ENCODE measurements around the gene NRAS.

DNA sequence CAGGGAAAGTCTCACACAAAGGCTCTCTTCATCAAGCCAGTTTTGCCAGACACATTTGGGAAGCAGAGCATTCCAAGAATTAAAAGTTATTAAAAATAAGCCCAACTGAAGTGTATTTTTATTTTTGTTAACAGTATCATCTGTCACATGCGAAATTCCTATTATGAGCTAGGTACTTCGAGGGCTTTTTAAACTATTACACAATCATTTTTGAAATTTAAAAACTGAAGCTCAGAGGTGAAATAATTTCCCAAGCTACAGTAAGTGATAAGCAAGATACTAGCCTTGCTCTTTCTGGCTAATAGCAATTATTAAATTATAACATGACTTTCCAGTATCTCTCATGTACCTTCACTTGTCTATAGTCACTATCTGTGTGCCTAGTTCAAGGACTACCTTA lies 12.0 kb upstream of the NRAS start:
- no peak for TF ChIP-seq CTCF (IDR thresholded peaks at IDR 0.05)
- TF ChIP-seq EP300 (IDR thresholded peaks at IDR 0.05), result no peak

Data from gastroesophageal sphincter (tissue), 3 donors.